MCF 10A (cell line): Measurements from ENCODE around the gene ZNF625. TPM values are rescaled to one million over a fixed set of nuclear protein-coding genes. Genes with fewer than 3 reads are reported as not detected.

Experiments
- BruUV-seq: library from RNA; stranded (reverse); fragments of 400-500 nt; replicated peaks from 2 replicates; lab custom pipeline; 2021; lab: Mats Ljungman, UMichigan
- CTCF ChIA-PET: fragments of 300-600 bp; sonication (Branson Sonifier 250); formaldehyde crosslinking; extraction: SDS; loops from one replicate; lab custom pipeline; 2021; ENCODE audit warnings: antibody characterized with exemption, inconsistent platforms; lab: Yijun Ruan, JAX
- POLR2A ChIA-PET: fragments of 300-600, 350-650 bp; sonication (Branson Sonifier 250); formaldehyde crosslinking; extraction: SDS; loops from one replicate; lab custom pipeline; 2020; ENCODE audit warnings: antibody characterized with exemption, inconsistent platforms; lab: Yijun Ruan, JAX
- DNase-seq: peaks from one replicate; pipeline ENCODE4 v3.0.0-alpha.2; 2018; ENCODE audit not compliant: unreplicated experiment
- H3K27ac Mint-ChIP-seq: one replicate; pipeline ENCODE4 v1.8.0; 2022; ENCODE audit warnings: mild to moderate bottlenecking, low read depth, mixed read lengths; ENCODE audit not compliant: unreplicated experiment
- H3K27me3 Mint-ChIP-seq: one replicate; pipeline ENCODE4 v1.8.0; 2022; ENCODE audit warnings: mixed read lengths; ENCODE audit not compliant: insufficient read depth, unreplicated experiment
- H3K36me3 Mint-ChIP-seq: one replicate; pipeline ENCODE4 v1.8.0; 2022; ENCODE audit warnings: mild to moderate bottlenecking, moderate library complexity, mixed read lengths; ENCODE audit not compliant: insufficient read depth, unreplicated experiment
- H3K4me1 Mint-ChIP-seq: one replicate; pipeline ENCODE4 v1.8.0; 2022; ENCODE audit warnings: mixed read lengths; ENCODE audit not compliant: insufficient read depth, unreplicated experiment
- H3K4me3 Mint-ChIP-seq: one replicate; pipeline ENCODE4 v1.8.0; 2022; ENCODE audit warnings: mild to moderate bottlenecking, moderate library complexity, mixed read lengths; ENCODE audit not compliant: unreplicated experiment
- H3K9me3 Mint-ChIP-seq: one replicate; pipeline ENCODE4 v1.8.0; 2022; ENCODE audit warnings: mixed read lengths; ENCODE audit not compliant: unreplicated experiment
- intact Hi-C: fragments of 100-400 bp; cut with micrococcal nuclease; formaldehyde crosslinking; loops from 2 replicates; pipeline ENCODE4 v1.14.1; 2022
- total RNA-seq: library from RNA; stranded (reverse); gene quantifications from 2 replicates; pipeline ENCODE4 v1.2.3, GENCODE V29; 2022
- TF ChIP-seq, protein P1 (sequence below): fragments of 200-600 bp; IDR thresholded peaks from one replicate; pipeline ENCODE4 v1.8.0; 2022; ENCODE audit warnings: antibody characterized with exemption, mild to moderate bottlenecking; ENCODE audit not compliant: unreplicated experiment

The ZNF625 gene
- total RNA-seq, 1 experiment from 2014 or later: not detected

DNA sequence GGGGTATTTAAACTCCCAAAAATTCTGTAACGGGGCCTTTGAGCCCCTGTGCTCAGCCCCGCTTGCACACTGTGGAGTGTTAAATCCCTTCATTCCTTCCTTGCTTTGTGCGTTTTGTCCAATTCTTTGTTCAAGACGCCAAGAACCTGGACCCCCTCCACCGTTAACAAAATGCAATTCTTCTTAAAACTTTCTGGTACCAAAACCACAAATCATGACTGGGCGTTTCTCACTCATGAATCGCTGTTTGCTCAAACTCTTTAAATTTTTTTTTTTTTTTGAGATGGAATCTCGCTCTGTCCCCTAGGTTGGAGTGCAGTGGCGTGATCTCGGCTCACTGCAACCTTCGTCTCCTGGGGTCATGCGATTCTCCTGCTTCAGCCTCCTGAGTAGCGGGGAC, 17.3 kb downstream of the ZNF625 start:
- no peaks in the 10 kb centered on the region for H3K27me3 Mint-ChIP-seq
- intact Hi-C loops: no loop called here
- peaks cover 7% of the 10 kb centered on the region for H3K9me3 Mint-ChIP-seq
- peaks cover 40% of the 10 kb centered on the region for H3K36me3 Mint-ChIP-seq
- no TSS peak for BruUV-seq
- peak overlapping the region; percentile 93 for H3K27ac Mint-ChIP-seq
- CTCF ChIA-PET: interaction anchor here (0.5 to 3.5 kb wide), 4 partner anchors 151 to 259 kb away, joined by 3 to 51 read pairs (median 4); partner anchors contain the start of gene ZNF700
- peaks cover 22% of the 10 kb centered on the region for H3K4me1 Mint-ChIP-seq
- TF ChIP-seq, protein P1, sequence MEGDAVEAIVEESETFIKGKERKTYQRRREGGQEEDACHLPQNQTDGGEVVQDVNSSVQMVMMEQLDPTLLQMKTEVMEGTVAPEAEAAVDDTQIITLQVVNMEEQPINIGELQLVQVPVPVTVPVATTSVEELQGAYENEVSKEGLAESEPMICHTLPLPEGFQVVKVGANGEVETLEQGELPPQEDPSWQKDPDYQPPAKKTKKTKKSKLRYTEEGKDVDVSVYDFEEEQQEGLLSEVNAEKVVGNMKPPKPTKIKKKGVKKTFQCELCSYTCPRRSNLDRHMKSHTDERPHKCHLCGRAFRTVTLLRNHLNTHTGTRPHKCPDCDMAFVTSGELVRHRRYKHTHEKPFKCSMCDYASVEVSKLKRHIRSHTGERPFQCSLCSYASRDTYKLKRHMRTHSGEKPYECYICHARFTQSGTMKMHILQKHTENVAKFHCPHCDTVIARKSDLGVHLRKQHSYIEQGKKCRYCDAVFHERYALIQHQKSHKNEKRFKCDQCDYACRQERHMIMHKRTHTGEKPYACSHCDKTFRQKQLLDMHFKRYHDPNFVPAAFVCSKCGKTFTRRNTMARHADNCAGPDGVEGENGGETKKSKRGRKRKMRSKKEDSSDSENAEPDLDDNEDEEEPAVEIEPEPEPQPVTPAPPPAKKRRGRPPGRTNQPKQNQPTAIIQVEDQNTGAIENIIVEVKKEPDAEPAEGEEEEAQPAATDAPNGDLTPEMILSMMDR: no peak
- POLR2A ChIA-PET: interaction anchor here (1.4 to 2.9 kb wide), 4 partner anchors 24 to 216 kb away, joined by 3 to 42 read pairs (median 23); partner anchors contain the start of genes ZNF136 and ZNF700
- DNase-seq: no peak
- peak overlapping the region; percentile 83 for H3K4me3 Mint-ChIP-seq

DNA sequence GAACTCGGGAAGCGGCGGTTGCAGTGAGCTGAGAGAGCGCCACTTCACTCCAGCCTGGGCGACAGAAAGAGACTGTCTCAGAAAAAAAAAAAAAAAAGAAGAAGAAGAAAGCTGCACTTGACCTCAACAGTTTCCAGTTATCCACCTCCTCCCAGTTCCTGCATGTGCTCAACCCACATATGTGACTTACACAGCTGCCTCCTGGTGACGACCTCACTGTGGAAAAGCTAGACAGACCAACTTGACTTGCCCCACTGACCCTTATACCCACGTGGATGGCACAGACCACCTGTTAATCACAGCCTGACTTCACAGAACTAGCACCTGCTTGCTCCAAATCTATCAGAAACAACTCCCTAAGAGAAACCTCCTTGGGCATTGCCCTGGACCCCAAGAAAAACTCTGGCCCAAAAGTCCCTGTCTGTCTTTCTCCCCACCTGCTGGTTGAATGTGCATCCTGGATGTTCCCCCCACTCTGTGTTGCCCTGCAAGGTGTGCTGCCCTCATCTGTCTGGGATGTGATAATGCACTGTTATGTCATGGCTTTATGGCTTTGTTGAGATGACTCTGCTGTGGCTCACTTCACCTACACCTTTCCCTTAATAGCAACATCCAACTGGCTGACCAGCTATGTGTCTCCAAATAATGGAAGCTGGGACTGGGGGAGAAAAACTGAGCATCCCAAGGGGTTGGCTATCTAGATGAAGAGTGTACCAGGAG, 19.2 kb downstream of the ZNF625 start:
- intact Hi-C loops: no loop called here
- ChIA-PET CTCF (interaction anchor here (0.6 to 1.1 kb wide), 2 partner anchors 46 to 78 kb away, joined by 3 to 4 read pairs; no protein-coding TSS in a partner anchor), POLR2A (interaction anchor here (0.6 kb wide), 1 partner anchor 870 kb away, joined by 4 read pairs; no protein-coding TSS in a partner anchor)
- Mint-ChIP-seq H3K4me3 (peak overlapping the region; percentile 47), H3K9me3 (peaks cover 7% of the 10 kb centered on the region), H3K27ac (no peak overlapping the region), H3K27me3 (no peaks in the 10 kb centered on the region), H3K36me3 (peaks cover 56% of the 10 kb centered on the region), H3K4me1 (peaks cover 22% of the 10 kb centered on the region)
- DNase-seq: no peak
- BruUV-seq: no TSS peak
- TF ChIP-seq, protein P1: no peak

DNA sequence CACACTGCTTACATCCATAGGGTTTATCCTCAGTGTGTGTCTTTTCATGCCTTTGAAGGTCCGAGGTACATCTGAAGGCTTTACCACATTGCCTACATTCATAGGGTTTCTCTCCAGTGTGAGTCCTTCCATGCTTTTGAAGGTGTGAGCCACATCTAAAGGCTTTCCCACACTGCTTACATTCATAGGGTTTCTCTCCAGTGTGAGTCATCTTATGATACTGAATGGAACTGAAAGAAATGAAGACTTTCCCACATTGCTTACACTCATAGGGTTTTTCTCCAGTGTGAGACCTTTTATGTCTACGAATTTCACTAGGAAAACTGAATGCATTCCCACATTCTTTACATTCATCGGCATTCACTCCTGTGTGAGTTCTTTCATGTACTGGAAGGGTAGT, 23.5 kb downstream of the ZNF625 start:
- Mint-ChIP-seq H3K27me3 (no peaks in the 10 kb centered on the region), H3K36me3 (peaks cover 43% of the 10 kb centered on the region), H3K4me3 (no peak overlapping the region), H3K27ac (no peak overlapping the region), H3K9me3 (peaks cover 9% of the 10 kb centered on the region), H3K4me1 (peaks cover 6% of the 10 kb centered on the region)
- DNase-seq: no peak
- TF ChIP-seq, protein P1: no peak
- no TSS peak for BruUV-seq
- CTCF ChIA-PET: interaction anchor here (0.9 kb wide), 1 partner anchor 210 kb away, joined by 4 read pairs; no protein-coding TSS in a partner anchor
- intact Hi-C loops: no loop called here
- POLR2A ChIA-PET: no interaction called here

DNA sequence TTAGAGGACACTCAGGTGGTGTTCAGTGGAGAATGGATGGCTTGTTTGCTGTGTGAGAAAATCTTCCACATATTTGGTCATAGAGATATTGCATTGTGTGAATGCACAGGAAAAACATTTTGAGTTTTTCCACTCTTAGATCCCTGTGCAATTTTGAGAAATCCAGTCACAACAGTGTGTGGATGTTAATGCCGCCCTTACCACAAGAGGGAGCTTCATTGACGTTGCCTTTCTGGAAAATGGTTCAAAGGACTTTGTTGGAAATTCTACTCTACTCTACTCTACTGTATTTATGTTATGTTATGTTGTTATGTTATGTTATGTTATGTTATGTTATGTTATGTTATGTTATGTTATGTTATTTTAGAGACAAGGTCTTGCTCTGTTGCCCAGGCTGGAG, 29.8 kb downstream of the ZNF625 start:
- H3K36me3 Mint-ChIP-seq: peaks cover 6% of the 10 kb centered on the region
- DNase-seq: peak; percentile 6
- POLR2A ChIA-PET: no interaction called here
- intact Hi-C loops: no loop called here
- BruUV-seq: no TSS peak
- no peak overlapping the region for H3K27ac Mint-ChIP-seq
- no peaks in the 10 kb centered on the region for H3K4me1 Mint-ChIP-seq
- peaks cover 8% of the 10 kb centered on the region for H3K9me3 Mint-ChIP-seq
- TF ChIP-seq, protein P1: peak; percentile 31
- no peak overlapping the region for H3K4me3 Mint-ChIP-seq
- no peaks in the 10 kb centered on the region for H3K27me3 Mint-ChIP-seq
- CTCF ChIA-PET: interaction anchor here (0.8 to 1.4 kb wide), 3 partner anchors 14 to 202 kb away, joined by 3 to 5 read pairs (median 4); partner anchors contain the start of gene ZNF700
